HG03060 (cell line): ENCODE data around the gene CACNB3.

ENCODE experiments used
- ATAC-seq: cut with Tn5 transposase; IDR thresholded peaks from one replicate; pipeline ENCODE4 v1.9.1; 2021; ENCODE audit warnings: low read depth, moderate number of reproducible peaks; ENCODE audit not compliant: unreplicated experiment

Gene CACNB3

GRCh38 chr12:48788524-48788853 is 29.8 kb upstream of the CACNB3 start:
- ATAC-seq: no peak

- ATAC-seq: no peak
Observed at GRCh38 chr12:48788854-48789775, 29.2 kb upstream of the CACNB3 start, which contains the start of gene ADCY6. TSS of gene ADCY6 (minus strand) at chr12:48789089. CDS start at chr12:48783434, 5,655 bp downstream.

GRCh38 chr12:48789858-48790326 is 28.4 kb upstream of the CACNB3 start:
- ATAC-seq: no peak

- no peak for ATAC-seq
Observed at GRCh38 chr12:48793696-48794095, 24.6 kb upstream of the CACNB3 start.

GRCh38 chr12:48794870-48795269 is 23.4 kb upstream of the CACNB3 start:
- ATAC-seq: no peak

GRCh38 chr12:48795550-48796455 is 22.5 kb upstream of the CACNB3 start:
- ATAC-seq: no peak

GRCh38 chr12:48796976-48797375 is 21.3 kb upstream of the CACNB3 start:
- ATAC-seq: no peak

GRCh38 chr12:48800457-48800856 is 17.8 kb upstream of the CACNB3 start:
- ATAC-seq: no peak

- ATAC-seq: no peak
Observed at GRCh38 chr12:48800971-48801370, 17.3 kb upstream of the CACNB3 start.

- no peak for ATAC-seq
Observed at GRCh38 chr12:48803675-48804074, 14.6 kb upstream of the CACNB3 start.

GRCh38 chr12:48807981-48808380 is 10.3 kb upstream of the CACNB3 start:
- no peak for ATAC-seq

- ATAC-seq: no peak
Observed at GRCh38 chr12:48810903-48811431, 7.3 kb upstream of the CACNB3 start.

GRCh38 chr12:48811437-48812090 is 6.7 kb upstream of the CACNB3 start:
- ATAC-seq: no peak

GRCh38 chr12:48812389-48812788 is 5.9 kb upstream of the CACNB3 start:
- no peak for ATAC-seq

- ATAC-seq: no peak
Observed at GRCh38 chr12:48813465-48814261, 4.6 kb upstream of the CACNB3 start.

GRCh38 chr12:48814262-48815125 is 3.8 kb upstream of the CACNB3 start:
- no peak for ATAC-seq

GRCh38 chr12:48815126-48816110 is 2.9 kb upstream of the CACNB3 start:
- no peak for ATAC-seq
